Middle frontal gyrus (tissue), 1 donor: ENCODE measurements around the gene CLINT1.

ENCODE experiments used
- DNase-seq: peaks from one replicate; pipeline ENCODE4 v3.0.0-alpha.2; 2015; ENCODE audit warnings: low spot score; ENCODE audit errors: extremely low spot score

Gene CLINT1

GRCh38 chr5:157761690-157762621 lies 97.0 kb downstream of the CLINT1 start:
- DNase-seq = no peak

GRCh38 chr5:157758706-157759105 lies 100.2 kb downstream of the CLINT1 start:
- no peak for DNase-seq

GRCh38 chr5:157756122-157756521 lies 102.8 kb downstream of the CLINT1 start:
- DNase-seq = no peak

GRCh38 chr5:157750320-157750719 lies 108.6 kb downstream of the CLINT1 start:
- DNase-seq = no peak

- no peak for DNase-seq
These were observed 109.5 kb downstream of the CLINT1 start for GRCh38 chr5:157749462-157749799.

- DNase-seq = no peak
These were observed 110.0 kb downstream of the CLINT1 start for GRCh38 chr5:157748760-157749461.

GRCh38 chr5:157747766-157748700 lies 110.9 kb downstream of the CLINT1 start:
- DNase-seq = no peak

GRCh38 chr5:157747173-157747740 lies 111.7 kb downstream of the CLINT1 start:
- DNase-seq = no peak

- DNase-seq = no peak
These were observed 113.9 kb downstream of the CLINT1 start for GRCh38 chr5:157745041-157745456.

GRCh38 chr5:157744051-157745011 lies 114.6 kb downstream of the CLINT1 start:
- DNase-seq = no peak

GRCh38 chr5:157743163-157744050 lies 115.5 kb downstream of the CLINT1 start, which contains the start of gene LSM11:
Gene LSM11, plus strand, starts transcription at chr5:157743712. Its CDS starts 39 bp downstream, at chr5:157743751.
- DNase-seq = peak; percentile 71

- DNase-seq = no peak
These were observed 117.8 kb downstream of the CLINT1 start for GRCh38 chr5:157741131-157741530.

- DNase-seq = no peak
These were observed 118.7 kb downstream of the CLINT1 start for GRCh38 chr5:157740229-157740610.

GRCh38 chr5:157739388-157740228 lies 119.3 kb downstream of the CLINT1 start:
- no peak for DNase-seq

GRCh38 chr5:157735991-157736390 lies 123.0 kb downstream of the CLINT1 start:
- no peak for DNase-seq
